Ishikawa (cell line): ENCODE results near the gene R3HDML.

Experiments
- CEBPB ChIP-seq: IDR thresholded peaks from 2 replicates; pipeline ENCODE4 v1.6.1; 2012
- CREB1 ChIP-seq: IDR thresholded peaks from 2 replicates; pipeline ENCODE4 v1.6.1; 2012; ENCODE audit warnings: low read depth
- EGR1 ChIP-seq: IDR thresholded peaks from 2 replicates; pipeline ENCODE4 v1.6.1; 2012
- EP300 ChIP-seq: IDR thresholded peaks from 2 replicates; pipeline ENCODE4 v1.6.1; 2012; ENCODE audit warnings: borderline replicate concordance
- FOXM1 ChIP-seq: IDR thresholded peaks from 2 replicates; pipeline ENCODE4 v1.6.1; 2012; ENCODE audit warnings: low read depth, borderline replicate concordance
- NFIC ChIP-seq: IDR thresholded peaks from 2 replicates; pipeline ENCODE4 v1.6.1; 2012
- RAD21 ChIP-seq: IDR thresholded peaks from 2 replicates; pipeline ENCODE4 v1.6.1; 2012; ENCODE audit warnings: low read depth
- TAF1 ChIP-seq: IDR thresholded peaks from 2 replicates; pipeline ENCODE4 v1.6.1; 2012; ENCODE audit warnings: low read depth, mild to moderate bottlenecking
- TCF12 ChIP-seq: IDR thresholded peaks from 2 replicates; pipeline ENCODE4 v1.6.1; 2012; ENCODE audit warnings: low read depth
- TEAD4 ChIP-seq: IDR thresholded peaks from 2 replicates; pipeline ENCODE4 v1.6.1; 2012
- YY1 ChIP-seq: IDR thresholded peaks from 2 replicates; pipeline ENCODE4 v1.6.1; 2012; ENCODE audit warnings: low read depth
- ZBTB7A ChIP-seq: IDR thresholded peaks from 2 replicates; pipeline ENCODE4 v1.6.1; 2012; ENCODE audit warnings: low read depth
- TF ChIP-seq, protein P1 (sequence below): IDR thresholded peaks from 2 replicates; pipeline ENCODE4 v1.6.1; 2012
- TF ChIP-seq, protein P2 (sequence below): IDR thresholded peaks from 2 replicates; pipeline ENCODE4 v1.6.1; 2012; ENCODE audit warnings: low read depth, mild to moderate bottlenecking
- TF ChIP-seq, protein P3 (sequence below): IDR thresholded peaks from 2 replicates; pipeline ENCODE4 v1.6.1; 2012

Gene R3HDML

DNA sequence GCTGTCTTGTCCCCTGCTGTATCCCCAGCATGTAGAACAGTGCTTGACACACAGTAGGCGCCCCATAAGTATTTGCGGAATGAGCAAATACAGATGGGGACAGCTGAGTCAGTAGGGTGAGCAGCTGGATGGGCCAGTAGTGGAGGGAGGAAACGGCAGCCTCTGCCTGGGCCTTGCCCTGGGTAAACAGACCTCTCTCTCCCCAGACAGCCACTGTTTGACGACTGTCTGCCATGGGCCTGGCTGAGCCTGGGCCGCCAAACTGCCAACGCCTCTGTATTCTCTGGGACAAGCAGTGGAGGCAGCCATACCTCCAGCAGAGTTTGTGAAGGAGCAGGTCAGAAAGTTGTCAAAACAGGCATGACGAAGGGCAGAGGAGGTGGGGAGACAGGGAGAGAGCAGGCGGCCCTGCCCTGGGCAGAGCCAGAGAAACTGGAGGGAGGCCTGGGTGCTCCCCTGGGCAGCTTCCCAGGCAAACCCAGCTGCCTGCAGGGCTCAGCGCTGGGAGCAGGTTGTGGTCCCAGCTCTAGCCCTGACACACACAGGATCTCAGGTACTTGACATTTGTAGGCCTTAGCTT, 33.9 kb downstream of the R3HDML start:
- TF ChIP-seq, protein P1, sequence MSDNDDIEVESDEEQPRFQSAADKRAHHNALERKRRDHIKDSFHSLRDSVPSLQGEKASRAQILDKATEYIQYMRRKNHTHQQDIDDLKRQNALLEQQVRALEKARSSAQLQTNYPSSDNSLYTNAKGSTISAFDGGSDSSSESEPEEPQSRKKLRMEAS: no peak
- TF ChIP-seq TEAD4 (no peak), CREB1 (no peak), EP300 (no peak), EGR1 (no peak), YY1 (no peak), RAD21 (no peak), TAF1 (no peak)

DNA sequence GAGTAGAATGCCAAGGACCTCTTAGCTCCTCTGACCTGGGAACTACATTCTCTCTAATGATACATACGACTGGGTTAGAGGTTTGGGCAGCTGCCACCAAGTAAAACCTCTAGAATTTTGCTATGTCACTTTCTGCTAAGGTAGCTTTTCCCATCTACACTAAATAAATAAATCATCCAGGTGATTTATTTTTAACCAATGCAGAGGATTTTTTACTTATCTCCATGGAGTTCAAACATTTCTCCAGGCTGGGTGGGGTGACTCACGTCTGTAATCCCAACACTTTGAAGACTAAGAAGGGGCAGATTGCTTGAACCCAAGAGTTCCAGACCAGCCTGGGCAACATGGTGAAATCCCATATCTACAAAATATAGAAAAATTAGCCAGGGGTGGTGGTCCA, 45.8 kb downstream of the R3HDML start:
- TF ChIP-seq TEAD4: no peak
- TF ChIP-seq NFIC: no peak
- TF ChIP-seq, protein P1: no peak
- no peak for TF ChIP-seq TAF1
- no peak for TF ChIP-seq TCF12
- TF ChIP-seq CEBPB: no peak
- TF ChIP-seq YY1: no peak
- TF ChIP-seq, protein P2, sequence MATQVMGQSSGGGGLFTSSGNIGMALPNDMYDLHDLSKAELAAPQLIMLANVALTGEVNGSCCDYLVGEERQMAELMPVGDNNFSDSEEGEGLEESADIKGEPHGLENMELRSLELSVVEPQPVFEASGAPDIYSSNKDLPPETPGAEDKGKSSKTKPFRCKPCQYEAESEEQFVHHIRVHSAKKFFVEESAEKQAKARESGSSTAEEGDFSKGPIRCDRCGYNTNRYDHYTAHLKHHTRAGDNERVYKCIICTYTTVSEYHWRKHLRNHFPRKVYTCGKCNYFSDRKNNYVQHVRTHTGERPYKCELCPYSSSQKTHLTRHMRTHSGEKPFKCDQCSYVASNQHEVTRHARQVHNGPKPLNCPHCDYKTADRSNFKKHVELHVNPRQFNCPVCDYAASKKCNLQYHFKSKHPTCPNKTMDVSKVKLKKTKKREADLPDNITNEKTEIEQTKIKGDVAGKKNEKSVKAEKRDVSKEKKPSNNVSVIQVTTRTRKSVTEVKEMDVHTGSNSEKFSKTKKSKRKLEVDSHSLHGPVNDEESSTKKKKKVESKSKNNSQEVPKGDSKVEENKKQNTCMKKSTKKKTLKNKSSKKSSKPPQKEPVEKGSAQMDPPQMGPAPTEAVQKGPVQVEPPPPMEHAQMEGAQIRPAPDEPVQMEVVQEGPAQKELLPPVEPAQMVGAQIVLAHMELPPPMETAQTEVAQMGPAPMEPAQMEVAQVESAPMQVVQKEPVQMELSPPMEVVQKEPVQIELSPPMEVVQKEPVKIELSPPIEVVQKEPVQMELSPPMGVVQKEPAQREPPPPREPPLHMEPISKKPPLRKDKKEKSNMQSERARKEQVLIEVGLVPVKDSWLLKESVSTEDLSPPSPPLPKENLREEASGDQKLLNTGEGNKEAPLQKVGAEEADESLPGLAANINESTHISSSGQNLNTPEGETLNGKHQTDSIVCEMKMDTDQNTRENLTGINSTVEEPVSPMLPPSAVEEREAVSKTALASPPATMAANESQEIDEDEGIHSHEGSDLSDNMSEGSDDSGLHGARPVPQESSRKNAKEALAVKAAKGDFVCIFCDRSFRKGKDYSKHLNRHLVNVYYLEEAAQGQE: no peak
- TF ChIP-seq RAD21: no peak
- no peak for TF ChIP-seq EGR1
- TF ChIP-seq FOXM1: no peak
- no peak for TF ChIP-seq ZBTB7A
- no peak for TF ChIP-seq EP300
- no peak for TF ChIP-seq CREB1
- TF ChIP-seq, protein P3, sequence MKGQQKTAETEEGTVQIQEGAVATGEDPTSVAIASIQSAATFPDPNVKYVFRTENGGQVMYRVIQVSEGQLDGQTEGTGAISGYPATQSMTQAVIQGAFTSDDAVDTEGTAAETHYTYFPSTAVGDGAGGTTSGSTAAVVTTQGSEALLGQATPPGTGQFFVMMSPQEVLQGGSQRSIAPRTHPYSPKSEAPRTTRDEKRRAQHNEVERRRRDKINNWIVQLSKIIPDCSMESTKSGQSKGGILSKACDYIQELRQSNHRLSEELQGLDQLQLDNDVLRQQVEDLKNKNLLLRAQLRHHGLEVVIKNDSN: no peak

DNA sequence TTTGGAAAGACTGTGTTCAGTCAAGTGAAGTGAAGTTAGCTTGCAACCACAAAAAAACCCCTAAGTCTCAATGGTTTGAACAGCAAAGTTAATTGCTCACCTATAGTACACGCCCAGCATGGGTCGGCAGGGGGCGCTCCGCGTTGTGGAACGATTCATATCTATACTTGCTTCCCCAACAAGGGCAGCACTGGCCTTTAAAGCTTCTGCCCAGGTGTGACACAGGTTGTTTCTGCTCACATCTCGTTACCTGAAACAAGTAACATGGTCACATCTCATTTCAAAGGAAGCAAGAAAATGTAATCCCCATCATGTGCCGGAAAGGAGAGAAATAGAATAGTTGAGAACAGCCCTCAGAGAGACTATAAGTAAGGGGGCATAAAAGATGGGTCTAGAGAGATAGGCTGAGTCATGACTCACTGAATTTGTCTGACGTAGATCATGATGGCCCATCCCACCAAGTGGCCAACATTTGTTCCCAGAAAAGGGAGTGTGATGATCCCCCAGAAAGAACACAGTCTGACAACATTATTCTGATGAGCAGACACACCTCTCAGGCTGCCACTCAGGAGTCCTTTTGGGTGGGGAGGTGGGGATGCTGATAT, 47.7 kb downstream of the R3HDML start:
- no peak for TF ChIP-seq TAF1
- peak; percentile 72 for TF ChIP-seq RAD21

DNA sequence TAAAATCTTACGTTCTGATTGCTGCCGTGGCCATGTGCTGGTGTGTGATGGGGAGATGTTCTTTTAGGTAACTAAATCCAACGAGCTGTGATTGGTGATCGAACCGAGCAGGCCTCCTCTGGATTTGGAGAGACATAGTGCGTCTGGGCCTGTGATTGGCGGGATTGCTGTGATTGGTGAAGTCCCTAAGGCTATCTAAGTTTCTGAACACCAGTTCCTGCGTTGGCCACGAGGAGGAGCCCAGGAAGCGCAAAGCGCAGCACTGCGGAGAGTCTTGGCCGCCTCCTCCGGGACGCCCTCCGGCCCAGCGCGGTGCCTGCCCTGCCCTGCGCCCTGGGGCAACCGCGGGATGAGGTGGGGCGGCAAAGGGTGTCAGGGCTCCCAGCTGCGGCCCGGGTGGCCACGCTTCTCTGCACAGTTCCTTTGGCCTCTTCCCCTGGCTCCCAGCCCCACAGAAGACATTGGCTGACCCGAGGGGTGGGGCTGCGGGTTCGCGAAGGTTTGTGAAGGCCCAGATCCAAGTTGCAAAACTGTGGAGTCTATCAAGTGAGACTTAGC, 51.7 kb downstream of the R3HDML start:
- TF ChIP-seq RAD21 (peak; percentile 95), EP300 (no peak; the same call in 1 of the 2 replicates), TEAD4 (0 out of 2 replicates have a peak, but pooled peaks have one; percentile 18)

DNA sequence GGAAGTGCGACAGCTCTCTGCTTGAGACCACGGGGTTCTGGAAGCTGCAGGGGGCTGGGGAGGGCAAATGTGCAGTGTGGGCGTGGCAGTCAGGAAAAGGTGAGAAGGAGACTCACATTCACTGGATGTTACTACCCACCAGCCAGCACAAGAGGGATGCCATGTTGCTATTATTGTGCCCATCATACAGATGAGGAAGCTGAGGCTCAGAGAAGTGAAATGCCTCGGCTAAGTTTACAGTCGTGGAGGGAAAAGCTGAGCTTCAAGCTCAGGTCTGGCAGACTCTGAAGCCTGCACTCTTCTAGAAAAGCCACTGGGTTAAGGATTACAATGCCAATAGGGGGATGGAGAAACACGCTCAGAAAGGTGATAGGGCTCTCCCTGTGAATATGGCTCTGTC, 53.0 kb downstream of the R3HDML start:
- TF ChIP-seq RAD21 (no peak), EGR1 (no peak), TAF1 (no peak), FOXM1 (no peak), YY1 (no peak), CREB1 (no peak), NFIC (no peak), TEAD4 (no peak), ZBTB7A (no peak), TCF12 (no peak)
- TF ChIP-seq, protein P3: no peak
- TF ChIP-seq, protein P1: no peak
- TF ChIP-seq, protein P2: no peak

DNA sequence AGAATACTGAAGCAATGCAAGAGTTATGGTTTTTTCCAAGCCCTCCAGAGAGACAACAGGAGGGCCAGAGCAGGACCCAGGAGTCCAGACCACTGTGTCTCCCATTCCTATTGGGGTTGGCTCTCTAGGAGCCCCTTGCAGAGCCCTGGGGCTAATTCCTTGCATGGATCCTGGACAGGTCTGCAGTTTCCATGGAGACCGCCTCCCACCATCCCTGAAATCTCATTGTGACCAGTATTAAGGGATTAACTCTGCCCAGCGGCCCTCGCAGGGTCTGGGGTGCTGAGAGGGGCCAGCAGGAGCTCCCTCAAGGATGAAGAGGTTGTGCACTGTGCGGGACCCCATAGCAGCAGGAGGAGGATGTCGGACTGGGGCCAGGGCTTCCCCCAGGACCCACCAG, 53.4 kb downstream of the R3HDML start:
- TF ChIP-seq, protein P1: no peak
- TF ChIP-seq FOXM1 (no peak), EGR1 (no peak), EP300 (no peak), ZBTB7A (no peak), TEAD4 (no peak), RAD21 (no peak), NFIC (no peak), TAF1 (no peak), CREB1 (no peak), TCF12 (no peak)
- TF ChIP-seq, protein P3: no peak
- TF ChIP-seq, protein P2: no peak
